ENCODE data around the gene DSCAM.

GRCh38 chr21:40043866-40044265 is 803.1 kb downstream of the DSCAM start:
- no peak for TF ChIP-seq CTCF (IDR thresholded peaks at IDR 0.05)
- no peak for TF ChIP-seq POLR2A (IDR thresholded peaks at IDR 0.05)

Data from vagina (tissue), 2 donors.